Measurements from ENCODE around the gene ACO2.
A peak's percentile ranks its signal among the peaks of the same experiment; 100 is the strongest.
"Not testable (repeated sequence)": the region's sequence is repeated elsewhere in the genome, so short reads cannot be mapped to it uniquely, and the experiment has no call there.

Gene ACO2

DNA sequence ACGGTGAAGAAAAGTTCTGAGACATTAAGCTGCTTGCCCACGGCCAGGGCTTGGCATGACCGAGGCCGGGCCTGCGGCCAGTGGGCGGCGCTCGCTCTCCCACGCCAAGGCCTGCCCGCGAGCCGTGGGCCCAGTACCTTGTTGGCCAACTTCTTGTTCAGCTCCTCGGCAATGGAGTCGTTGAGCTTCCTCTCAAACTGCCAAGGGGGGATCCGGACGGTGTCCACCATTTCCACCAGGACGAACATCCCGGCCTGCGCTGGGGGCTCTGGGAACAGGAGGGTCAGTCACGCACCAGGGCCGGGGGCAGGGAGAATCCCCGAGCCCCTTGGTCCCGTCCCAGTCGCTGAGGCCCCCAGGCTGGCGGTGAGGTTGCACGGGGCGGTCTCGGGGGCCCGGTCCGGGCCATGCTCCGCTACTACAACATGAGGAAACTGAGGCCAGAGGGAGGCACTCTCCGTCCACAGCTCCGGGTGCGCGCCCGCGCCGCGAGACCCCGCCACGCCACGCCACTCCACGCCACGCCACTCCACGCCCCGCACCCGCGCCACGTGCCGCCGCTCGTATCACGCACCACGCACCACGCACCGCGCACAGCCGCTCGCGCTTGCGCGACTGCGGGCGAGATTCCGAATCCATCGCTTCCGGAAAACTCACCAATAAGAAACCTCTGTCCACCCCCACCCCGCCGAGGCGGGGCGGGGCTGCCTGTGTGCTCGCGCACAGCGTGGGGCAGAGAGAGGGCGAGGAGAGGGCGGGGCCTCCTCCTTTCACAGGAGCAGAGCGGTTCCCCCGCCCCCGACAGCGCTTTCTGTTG, 75.1 kb downstream of the ACO2 start, which contains the start of gene POLR3H:
Gene POLR3H, minus strand, starts transcription at position 617 of the 817 bp plus-strand sequence. Its CDS starts 369 bp downstream, at position 248.
- DNase-seq: peak; percentile 97

DNA sequence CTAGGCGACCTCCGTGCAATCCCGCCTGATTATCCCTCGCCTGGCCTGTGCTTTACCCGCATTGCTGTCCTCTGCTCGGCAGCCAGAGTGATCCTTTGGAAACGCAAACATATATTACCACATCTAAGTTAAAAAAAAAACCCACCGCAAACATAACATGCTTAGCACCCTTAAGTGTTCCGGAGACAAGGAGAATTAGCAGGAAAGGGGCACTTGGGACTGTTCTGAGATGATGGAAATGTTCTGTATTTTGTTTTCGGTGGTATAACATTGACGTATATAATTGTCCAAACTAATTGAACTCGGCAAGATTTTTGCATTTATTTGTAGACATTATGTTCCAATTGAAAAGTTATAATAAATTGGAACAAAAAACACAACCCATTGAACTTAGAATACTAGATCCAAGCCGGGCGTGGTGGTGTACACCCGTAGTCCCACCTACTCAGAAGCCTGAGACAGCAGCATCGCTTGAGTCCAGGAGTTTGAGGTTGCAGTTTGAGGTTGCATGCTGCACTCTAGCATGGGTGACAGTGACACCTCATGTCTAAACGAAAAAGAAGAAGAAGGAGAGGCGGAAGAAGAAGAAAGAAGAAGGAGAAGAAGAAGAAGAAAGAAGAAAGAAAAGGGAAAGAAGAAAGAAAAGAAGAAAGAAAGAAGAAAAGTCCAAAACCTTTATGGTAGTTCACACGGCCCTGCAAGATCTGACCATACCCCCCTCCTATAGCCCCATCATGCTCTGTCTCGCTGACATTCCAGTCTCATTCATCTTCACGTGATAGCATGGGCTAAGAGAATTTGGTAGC, 76.0 kb downstream of the ACO2 start:
- DNase-seq: no peak

DNA sequence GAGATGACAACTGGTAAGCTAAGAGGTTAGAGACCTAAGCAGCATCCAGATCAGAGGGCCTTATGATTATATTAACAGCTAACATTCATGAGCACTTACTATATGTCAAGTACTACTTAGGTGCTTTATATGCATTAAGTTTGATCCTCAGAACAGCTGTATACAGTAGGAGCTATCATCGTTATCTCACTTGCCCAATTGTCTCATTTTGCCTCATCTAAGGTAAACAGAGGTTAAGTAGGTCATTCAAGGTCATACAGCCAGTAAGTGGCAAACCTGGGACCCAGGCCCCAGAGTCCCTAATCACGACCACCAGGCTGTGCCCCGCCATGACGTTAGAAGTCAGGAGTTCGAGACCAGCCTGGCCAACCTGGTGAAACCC, 79.9 kb downstream of the ACO2 start:
- no peak for DNase-seq

DNA sequence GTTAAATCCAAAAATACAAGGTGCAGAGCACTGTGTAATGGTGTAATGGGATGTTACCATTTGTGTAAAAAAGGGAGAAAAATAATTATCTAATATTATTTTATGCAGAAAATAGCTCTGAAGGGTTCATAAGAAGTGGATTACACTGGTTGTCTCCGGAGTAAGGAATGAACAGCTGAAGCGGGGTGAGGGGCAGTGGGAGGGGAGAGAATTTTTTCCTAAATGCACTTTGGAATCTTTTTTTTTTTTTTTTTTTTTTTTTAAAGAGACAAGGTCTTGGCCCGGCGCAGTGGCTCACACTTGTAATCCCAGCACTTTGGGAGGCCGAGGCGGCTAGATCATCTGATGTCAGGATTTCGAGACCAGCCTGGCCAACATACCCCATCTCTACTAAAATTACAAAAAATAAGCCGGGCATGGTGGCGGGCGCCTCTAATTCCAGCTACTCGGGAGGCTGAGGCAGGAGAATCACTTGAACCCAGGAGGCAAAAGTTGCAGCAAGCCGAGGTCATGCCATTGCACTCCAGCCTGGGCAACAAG, 82.1 kb downstream of the ACO2 start:
- DNase-seq: no peak

DNA sequence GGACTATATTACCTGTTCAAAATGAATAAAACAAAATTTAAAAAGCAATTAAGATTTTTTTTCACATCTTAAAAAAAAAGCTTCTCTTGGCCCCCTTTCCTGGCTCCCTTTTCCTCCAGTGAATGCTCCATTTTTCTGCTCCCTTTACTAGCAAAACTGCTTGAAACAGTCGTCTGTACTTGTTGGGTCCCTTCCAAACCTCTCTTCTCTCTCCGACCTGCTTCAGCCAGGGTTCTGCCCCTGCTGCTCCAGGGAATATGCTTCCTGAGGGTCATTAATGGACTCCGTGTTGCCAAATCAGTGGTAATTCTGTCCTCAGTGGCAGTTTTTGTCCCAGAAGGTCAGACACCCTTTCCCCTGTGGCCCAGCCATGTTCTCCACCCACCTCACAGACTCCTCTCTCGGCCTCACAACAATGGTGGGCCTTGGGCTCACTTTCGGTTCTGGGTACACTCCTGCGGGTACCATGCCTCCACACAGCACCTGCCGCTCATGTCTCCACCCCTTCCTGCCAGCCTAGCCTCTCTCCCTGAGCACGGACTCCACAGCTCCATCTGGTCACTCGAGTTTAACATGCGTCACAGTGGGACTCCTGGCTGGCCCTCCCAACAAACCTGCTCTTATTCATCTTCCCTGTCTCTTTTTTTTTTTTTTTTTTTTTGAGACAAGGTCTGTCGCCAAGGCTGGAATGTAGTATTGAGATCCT, 83.1 kb downstream of the ACO2 start:
- peak in 1 of 2 experiments; percentile 73 for DNase-seq

DNA sequence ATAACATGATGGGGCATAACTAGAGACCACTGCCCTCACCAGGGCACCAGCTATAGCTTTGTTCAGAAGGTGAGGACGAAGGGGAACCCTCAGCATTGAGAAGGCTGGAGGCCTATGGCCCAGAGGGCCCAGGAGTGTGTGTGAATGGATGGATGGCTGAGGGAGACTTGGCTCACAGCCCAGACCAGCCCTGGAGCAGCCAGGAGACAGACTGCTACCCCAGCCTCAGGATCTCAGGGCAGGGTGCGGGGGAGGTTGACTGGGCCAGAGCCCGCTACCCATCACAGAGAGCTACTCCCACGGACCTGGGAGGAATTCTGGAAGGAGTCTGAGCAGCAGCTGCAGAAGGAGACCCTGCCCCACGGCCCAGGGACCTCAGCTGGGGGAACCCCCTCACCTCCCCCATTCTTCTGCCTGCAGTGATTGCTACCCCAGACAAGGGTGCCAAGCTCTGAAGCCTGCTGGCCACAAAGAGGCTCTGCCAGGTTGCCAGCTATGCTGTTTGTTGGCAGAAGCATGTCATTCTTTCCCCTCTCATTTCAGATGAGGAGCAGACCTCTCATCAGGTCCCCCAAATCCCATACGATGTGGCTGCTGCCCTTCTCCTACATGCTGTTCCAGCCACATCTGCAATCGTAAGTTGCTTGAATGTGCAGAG, 86.5 kb downstream of the ACO2 start:
- DNase-seq: no peak

DNA sequence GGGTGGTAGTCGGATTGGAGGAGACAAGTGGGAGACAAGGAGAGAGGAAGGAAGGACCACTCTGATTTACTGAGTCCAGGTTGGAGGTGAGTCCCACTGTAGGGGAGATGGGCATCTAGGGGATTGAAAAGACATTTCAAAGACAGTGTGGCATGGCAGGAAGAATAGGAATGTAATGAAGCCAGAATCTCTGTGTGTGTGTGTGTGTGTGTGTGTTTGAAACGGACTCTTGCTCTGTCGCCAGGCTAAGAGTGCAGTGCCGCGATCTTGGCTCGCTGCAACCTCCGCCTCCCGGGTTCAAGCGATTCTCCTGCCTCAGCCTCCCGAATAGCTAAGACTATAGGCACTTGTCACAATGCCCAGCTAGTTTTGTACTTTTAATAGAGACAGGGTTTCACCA, 87.6 kb downstream of the ACO2 start:
- no peak for DNase-seq

DNA sequence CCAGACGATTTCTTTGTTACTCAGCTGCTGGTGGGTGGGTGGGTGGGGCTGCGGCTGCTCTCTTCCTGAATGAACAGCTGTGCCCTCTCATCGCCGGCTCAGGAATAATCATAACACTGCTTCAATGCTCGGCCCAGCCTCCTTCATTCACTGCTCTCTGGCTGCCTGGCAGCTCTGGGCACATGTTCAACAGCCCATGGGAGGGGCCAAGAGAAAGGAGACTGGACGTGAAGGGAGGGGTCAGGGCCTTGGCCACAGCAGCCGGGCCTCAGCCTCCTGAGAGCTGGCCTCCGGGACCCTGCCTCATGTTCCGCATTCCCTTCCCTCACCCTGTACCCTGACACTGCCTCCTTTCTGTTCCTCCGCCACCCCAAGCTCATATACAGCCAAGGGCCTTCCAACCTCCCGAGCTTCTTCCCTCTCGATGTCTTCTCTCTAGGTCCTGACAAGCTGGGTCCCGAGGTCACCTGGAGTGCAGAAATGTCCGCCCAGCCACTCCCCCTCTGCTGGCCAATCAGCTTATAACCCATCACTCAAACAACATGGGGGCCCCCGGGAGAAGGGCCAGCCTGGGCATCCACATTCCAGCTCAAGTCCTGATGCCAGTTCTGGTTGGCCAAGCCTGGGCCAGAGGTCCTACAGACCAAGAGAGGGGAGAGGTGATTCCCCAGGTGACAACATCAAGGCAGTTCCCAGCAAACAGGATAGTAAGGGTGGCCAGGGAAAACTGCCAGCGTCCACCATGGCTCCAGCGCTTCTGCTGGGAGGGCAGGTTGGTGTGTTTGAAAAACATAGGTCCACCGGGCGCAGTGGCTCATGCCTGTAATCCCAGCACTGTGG, 88.7 kb downstream of the ACO2 start:
- no peak for DNase-seq

DNA sequence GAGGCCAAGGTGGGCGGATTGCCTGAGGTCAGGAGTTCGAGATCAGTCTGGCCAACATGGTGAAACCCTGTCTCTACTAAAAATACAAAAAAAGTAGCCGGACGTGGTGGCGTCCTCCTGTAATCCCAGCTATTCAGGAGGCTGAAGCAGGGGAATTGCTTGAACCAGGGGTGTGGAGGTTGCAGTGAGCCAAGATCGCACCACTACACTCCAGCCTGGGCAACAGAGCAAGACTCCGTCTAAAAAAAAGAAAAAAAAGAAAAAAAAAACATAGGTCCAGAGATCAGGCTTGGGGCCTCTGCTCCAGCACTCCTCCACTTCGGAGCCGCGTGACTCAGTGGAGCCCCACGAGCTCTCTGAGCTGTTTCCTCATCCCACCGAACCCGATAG, 89.3 kb downstream of the ACO2 start:
- not testable (repeated sequence) for DNase-seq

DNA sequence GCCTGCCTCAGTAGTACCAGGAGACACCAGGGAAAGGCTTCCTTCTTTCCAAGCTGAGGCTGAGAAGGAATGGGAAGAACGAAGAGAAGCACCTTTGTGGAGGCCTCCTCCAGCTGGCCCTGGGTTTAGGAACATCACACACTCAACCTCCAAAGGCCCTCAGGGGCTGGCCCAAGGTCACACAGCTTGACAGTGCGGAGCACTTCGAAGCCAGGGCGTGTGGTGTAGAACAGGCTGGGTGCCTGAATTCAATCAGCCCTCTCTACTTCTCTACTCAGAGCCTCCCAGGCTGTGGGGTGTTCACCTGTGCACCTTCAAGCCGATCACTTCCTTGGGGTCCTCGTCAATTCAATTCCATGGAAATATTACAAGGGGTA, 91.2 kb downstream of the ACO2 start:
- DNase-seq: no peak

DNA sequence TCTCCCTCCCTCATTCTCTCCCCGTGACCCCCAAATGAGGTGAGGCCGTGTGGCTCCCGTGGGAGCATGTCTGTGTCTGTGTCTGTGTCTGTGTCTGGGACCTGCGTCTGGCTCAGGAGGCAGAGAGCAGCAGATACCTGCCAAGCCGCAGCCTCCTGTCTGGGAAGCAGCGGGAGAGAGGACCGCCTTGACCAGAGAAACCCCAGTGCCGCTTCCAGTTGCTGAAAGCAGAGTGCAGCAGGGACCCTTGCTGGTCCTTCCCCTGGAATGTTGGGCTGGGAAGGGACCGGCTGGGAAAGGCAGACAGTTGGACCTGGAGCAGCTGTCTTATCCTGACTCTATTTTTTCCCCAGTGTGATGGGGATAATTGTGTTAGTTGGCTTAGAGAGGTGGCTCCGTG, 92.4 kb downstream of the ACO2 start:
- DNase-seq: no peak

DNA sequence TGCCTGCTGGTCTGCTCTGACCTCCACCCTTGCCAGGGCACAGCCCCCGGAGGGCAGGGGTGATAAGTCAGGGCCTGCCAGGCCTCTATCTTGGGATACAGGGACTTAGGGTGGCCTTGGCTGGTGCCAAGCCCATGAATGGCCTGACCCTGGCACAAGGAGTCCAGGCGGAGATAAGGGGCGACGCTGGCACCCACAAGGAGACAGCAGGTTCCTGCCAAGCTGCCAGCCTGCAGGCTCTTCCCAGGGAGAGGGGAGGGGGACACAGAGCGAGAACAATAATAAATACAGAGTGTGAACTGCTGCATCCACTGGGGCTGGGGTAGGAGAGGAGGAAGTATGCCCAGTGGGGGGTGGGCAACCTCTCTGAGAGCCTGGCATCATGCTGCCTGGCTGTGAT, 92.9 kb downstream of the ACO2 start:
- DNase-seq: no peak

DNA sequence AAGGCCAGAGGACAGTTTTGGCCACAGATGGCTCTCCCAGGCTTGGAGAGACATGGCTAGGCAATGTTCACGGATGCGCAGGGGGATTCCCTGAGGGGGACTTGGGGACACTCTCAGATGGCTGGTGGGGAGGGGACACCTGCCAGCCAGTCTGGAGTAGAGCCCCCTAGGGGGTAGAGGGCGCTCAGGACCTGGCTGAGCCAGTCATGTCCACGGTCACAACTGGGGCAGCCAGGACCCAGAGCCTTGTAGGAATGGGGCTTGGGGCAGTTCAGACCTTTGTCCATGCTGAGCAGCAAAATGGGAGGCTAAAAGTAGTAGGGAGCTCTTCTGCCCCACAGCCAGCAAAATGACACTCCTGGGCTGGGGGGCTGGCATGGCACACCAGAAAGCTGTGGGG, 93.5 kb downstream of the ACO2 start:
- DNase-seq: no peak

DNA sequence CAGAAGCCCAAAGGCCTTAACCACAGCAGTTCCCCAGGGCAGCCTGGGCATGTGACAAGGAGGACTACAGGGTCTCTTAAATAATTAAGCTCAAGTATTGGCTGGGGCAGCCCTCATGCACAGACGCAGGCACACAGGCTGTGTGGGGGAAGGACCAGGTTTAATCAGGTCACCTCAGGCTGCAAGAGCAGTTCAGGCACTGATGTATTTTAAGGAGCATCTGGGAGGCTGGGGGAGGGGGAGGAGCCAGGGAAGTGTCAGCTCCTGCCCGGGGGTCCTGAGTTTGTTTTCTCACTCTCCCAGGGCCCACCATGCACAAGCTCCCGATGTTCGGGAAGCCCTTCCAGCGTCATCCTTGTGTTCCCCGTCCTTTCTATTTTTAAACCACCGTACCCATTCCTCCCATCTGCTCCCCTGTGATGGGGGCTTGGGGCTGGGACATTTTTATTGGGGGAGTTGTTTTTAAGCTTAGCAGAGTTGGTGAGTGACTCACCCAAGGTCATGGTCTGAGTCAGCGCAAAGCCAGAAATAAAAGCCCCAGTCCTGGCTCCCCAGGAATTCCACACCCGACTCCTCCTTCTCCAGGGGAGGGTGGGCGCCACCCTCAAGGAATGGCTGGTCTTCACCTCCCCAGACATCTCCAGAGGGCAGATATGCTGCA, 94.3 kb downstream of the ACO2 start:
- DNase-seq: no peak

DNA sequence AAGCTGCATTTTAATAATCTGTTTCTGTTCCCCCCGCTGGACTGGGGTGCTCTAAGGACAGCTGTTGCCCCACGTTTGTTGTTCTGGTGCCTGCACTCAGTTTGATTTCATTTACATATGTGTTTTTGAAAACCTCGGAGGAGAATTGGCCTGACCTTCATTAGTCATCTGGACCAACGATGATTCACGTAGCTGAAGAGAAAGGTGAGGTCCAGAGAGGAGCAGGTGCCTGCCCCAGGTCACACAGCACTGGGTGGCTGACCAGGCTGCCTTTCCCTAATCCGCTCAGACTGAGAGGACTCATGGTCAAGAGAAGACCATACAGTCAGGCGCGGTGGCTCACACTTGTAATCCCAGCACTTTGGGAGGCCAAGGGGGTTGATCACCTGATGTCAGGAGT, 95.6 kb downstream of the ACO2 start:
- DNase-seq: no peak

DNA sequence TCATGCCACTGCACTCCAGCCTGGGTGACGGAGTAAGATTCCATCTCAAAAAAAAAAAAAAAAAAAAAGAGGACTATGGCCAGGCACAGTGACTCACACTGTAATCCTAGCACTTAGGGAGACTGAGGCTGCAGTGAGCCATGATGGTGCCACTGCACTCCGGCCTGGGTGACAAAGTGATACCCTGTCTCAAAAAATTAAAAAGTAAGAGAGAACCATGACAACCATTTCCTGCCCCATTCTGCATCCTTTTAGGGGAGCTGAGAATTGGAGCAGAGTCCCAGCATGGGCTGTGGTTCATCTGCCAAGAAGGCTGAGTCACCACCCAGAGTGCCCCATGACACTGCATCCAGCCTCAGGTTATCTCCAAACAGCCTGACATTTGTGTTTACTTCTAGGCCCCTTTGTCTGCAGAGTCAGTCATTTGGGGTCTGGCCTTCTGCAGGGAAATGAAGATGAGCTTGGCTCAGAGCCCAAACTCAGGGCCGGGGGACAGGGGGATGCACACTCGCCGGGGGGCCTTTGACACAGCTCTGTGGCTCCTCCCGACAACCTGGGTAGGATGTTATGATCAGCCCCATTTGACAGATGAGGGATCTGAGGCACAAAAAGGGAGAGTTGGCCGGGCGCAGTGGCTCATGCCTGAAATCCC, 96.6 kb downstream of the ACO2 start:
- peak in 1 of 2 experiments; percentile 43 for DNase-seq

DNA sequence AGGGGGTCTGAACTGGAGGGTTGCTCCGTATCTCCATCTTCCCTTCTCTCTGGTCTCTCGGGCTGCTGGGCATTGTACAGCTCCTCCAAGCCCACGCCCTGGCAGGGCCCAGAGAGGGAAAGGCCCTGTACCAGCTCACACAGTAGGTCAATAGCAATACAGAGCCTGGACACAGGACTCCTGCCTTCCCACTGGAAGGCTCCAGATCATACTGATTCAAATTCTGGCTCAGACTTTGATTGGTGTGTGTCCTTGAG, 98.5 kb downstream of the ACO2 start:
- DNase-seq: no peak

DNA sequence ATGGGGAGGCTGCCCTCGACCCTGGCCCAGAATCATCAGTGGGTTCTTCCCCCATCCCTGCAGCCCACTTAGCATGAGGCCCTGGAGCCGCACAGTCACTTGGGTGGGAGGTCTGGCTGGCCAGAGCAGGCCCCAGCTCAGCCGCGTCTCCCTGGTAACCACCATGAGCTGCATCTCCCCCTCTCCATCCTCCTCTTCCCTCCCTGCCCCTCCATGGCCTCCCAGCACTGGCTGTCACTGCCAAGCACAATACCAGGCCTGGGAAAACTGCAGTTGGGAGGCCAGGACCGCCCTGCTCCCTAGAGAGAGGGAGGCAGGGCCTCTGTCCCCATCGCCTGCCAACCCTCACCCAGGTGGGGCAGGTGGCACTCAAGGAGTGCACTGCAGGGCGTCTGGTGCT, 99.9 kb downstream of the ACO2 start:
- no peak for DNase-seq

DNA sequence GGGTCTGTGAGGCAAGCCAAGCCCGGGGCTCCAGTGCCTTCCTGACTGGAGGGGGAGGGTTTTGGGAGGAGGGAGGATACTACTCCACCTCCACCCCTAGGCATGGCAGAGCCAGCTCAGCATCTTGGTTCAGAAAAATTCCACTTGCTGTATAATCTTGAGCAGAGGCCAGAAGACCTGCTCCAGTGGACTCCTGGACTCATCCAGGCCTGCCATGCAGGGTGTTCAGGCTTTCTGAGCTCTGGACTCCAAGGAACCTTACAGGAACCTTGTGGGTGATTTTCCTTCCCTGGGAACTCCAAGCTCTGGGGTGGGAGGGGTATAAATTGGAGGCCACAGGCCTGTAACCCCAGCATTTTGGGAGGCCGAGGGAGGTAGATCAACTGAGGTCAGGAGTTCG, 101.3 kb downstream of the ACO2 start:
- no peak for DNase-seq

DNA sequence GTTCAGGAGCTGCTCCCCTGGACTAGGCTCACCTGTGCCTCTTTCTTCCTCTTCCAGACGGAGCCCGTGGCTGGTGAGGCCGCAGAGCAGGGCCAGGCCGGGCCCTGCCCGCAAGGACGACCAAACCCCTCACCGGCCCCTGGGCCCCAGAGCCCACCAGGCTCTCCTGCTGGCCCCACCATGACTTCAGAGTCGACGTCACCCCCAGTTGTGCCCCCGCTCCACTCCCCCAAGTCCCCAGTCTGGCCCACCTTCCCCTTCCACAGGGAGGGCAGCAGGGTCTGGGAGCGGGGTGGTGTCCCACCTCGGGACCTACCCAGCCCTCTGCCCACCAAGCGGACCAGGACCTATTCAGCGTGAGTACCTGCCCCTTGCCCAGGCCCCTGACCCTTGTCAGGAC, 102.9 kb downstream of the ACO2 start:
- no peak for DNase-seq

DNA sequence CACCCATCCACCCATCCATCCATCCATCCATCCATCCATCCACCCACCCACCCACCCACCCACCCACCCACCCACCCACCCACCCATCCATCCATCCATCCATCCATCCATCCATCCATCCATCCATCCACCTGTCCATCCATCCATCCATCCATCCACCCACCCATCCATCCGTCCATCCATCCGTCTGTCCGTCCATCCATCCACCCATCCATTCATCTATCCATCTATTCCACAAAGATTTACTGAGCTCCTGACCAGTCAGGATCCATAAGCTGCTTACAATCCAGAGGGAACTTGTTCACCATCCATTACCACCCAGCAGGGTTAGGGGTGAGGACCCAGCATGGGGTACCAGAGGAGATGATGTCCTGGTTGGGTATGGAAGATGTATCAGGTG, 103.4 kb downstream of the ACO2 start:
- DNase-seq: not testable (repeated sequence)
